Hippocampal formation (tissue), 2 donors: ENCODE measurements around the gene TSHZ1.

Experiments used
- DNase-seq, 2 donors: peaks; one replicate each; lab custom pipeline; 2025; lab: John Stamatoyannopoulos, UW

The TSHZ1 gene

DNA sequence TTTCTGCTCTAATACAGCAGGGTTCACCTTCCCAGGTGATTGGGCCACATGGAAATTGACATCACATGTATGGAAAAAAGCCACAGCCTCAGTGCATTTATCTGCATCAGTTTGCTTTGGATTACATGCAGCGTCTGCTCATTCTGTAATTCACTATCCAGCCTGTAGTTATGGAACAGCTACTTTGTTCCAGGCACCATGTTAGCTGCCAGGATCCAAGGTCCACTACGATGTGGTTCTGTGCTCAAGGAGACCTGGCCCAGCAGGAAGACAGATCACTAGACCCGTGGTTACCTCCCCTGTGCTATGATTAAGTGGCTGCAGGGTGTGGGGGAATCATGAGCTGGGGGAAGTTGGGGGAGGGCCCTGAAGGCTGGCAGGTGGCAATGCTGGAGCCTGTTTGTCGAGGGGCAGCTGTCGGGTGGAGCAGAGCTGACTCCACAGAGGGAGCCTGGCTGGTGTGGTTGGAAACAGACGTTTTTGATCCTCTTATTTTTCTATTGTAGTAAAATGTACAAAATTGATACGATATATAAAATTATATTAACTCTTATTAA lies 58.6 kb downstream of the TSHZ1 start:
- no peak for DNase-seq

DNA sequence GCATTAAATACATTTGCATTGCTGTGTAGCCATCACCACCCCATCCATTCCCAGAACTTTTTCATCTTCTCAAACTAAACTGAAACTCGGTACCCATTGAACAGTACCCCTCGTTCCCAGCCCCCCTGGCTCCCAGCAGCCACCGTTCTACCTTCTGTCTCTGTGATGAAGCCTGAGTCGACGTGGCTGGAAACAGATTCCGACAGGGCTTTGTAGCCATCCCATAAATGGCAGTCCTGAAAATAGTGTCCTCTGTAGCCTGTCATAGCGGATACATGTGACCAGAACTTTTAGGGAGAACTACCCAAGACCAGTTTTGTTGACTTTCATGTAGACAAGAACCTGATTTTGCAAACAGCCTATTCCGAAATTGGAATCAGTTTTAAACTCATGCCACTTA lies 59.1 kb downstream of the TSHZ1 start:
- DNase-seq = no peak

- no peak for DNase-seq
These were observed 61.4 kb downstream of the TSHZ1 start for GRCh38 chr18:75271952-75272351.

DNA sequence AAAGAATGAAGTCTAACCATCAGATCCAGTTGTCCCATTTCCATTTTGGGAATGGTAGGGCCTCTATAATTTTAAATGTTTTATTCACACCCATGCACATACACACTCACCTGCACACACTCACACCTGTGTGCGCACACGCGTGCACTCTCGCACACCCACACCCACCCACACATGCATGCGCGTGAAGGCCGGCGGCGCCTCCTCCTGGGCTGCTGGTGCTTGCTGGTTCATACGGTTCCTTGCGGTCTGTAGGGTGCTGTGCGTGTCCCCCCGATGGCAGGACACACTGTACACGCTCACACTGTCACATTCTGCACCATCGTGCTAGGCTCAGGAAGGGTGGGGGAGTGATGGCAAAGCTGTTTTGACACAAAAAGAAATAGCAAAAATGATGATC lies 63.2 kb downstream of the TSHZ1 start:
- no peak for DNase-seq

GRCh38 chr18:75275226-75275625 lies 64.6 kb downstream of the TSHZ1 start:
- no peak for DNase-seq

GRCh38 chr18:75276818-75277609 lies 66.4 kb downstream of the TSHZ1 start:
- DNase-seq = no peak

DNA sequence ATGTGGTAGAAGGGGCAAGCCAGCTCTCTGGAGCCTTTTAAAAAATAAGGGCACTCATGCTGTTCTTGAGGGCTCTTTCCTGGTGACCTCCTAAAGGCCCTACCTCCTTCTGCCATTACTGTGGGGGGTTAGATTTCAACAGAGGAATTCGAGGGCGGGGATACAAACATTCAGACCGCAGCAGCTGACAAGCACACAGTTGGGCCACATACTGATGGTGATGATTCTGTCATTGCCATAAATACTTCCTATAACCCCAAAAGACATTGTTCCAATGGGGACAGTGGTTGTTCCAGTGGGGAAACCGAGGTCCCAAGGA lies 67.0 kb downstream of the TSHZ1 start:
- DNase-seq = no peak

DNA sequence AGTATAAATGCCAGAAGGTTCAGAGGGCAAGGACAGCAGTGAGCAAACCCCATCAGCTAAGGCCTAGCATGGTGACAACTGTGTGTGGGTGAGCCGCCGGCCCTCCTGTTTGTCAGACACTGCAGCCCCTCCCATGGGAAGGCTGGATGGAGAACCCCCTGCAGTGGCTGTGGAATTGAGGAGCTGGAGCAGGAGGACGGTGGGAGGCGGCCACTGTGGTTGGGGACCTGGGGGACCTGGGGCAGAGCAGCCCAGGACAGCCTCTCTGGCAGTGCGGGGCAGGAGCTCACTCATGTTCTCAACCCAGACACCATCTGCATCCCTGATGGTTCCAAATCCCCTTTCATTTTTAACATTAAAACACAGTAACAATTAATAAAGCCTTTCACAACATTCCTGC lies 68.8 kb downstream of the TSHZ1 start:
- DNase-seq = no peak

GRCh38 chr18:75280427-75281280 lies 70.1 kb downstream of the TSHZ1 start:
- DNase-seq = no peak

GRCh38 chr18:75282746-75283145 lies 72.1 kb downstream of the TSHZ1 start:
- DNase-seq = no peak

GRCh38 chr18:75283731-75284130 lies 73.1 kb downstream of the TSHZ1 start:
- DNase-seq = no peak

DNA sequence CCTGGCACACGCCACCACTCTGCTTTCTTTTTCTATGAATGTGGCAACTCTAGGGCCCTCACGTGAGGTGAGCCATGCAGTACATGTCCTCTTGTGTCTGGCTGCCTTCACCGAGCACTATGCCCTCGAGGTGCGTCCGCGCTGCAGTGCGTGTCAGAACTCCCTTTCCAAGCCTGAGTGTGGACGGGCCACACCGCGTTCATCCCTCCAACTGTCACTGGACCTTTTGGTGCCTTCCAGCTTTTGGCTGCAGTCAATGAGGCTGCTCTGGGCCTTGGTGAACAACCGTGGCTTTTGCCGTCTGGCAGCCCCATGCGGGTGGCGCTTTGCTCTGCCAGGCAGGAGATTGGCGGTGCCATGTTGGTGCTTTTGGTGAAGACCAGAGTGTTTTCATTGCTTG lies 74.0 kb downstream of the TSHZ1 start:
- no peak for DNase-seq

- no peak for DNase-seq
These were observed 75.3 kb downstream of the TSHZ1 start for GRCh38 chr18:75285876-75286275.

GRCh38 chr18:75287006-75287405 lies 76.4 kb downstream of the TSHZ1 start:
- no peak for DNase-seq

DNA sequence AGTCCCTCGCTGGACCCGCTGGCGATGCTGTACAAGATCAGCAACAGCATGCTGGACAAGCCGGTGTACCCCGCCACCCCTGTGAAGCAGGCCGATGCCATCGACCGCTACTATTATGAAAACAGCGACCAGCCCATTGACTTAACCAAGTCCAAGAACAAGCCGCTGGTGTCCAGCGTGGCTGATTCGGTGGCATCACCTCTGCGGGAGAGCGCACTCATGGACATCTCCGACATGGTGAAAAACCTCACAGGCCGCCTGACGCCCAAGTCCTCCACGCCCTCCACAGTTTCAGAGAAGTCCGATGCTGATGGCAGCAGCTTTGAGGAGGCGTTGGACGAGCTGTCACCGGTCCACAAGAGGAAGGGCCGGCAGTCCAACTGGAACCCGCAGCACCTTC lies 77.1 kb downstream of the TSHZ1 start:
- no peak for DNase-seq

- no peak for DNase-seq
These were observed 79.2 kb downstream of the TSHZ1 start for GRCh38 chr18:75289761-75290160.

DNA sequence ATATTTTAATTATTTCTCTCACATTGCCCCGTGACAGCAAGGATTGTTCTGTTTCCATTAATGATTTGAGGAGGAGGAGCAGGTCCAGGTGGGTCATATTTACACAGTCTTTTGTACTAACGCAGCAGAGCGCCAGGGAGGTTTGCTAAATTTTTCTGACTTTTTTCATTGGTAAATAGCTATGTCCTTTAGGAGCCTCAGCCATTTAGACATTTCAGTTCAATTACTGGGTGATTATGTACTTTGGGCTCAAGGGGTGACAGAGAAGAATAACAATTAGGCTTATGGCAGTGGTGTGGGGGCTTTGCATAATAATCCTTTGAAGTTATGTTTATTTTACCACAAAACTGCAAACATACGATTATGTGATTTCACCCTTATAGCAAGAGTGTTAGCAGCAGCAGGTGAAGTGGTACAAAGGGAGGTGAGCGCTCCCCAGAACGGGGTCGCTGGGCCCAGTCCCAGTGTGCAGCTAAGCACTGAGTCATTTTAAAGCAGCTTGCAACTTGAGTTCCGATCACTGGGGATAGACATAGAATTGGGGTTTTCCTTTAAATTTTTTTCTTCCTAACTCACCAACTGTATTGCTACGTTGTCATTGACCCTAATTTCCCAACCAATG lies 80.3 kb downstream of the TSHZ1 start:
- no peak for DNase-seq

- no peak for DNase-seq
These were observed 80.9 kb downstream of the TSHZ1 start for GRCh38 chr18:75291460-75291859.

DNA sequence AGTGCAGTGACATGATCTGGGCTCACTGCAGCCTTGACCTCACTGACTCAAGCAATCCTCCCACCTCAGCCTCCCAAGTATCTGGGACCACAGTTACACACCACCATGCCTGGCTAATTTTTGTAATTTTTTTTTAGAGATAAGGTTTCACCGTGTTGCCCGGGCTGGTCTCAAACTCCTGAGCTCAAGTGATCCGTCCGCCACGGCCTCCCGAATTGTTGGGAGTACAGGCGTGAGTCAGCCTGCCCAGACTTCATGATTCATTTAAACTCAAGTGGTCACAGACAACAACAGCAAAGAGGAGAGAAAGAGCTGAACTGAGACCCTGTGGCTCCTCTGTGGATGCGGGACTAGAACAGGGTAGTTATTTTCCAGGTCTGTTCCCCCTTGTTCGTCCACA lies 83.0 kb downstream of the TSHZ1 start:
- DNase-seq = no peak

DNA sequence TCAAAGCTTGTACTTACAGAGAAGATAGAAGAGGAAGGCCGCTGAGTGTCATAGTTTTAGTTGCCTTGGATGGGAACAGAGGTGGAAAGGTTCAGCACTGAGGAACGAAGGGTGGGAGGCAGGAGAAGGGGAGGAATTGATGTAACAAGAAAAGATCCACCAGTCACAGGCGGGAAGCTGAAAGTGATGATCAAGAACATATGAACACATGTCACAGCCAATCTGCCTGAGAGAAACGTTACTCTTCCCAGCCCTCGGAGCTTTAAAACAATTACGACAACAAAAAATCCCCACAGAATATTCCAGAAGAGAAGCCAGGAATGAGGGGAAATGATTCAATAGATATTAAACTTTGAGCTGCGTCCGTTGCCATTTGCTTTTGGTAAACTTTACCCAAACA lies 87.1 kb downstream of the TSHZ1 start:
- DNase-seq = no peak

GRCh38 chr18:75304678-75305557 lies 94.3 kb downstream of the TSHZ1 start:
- DNase-seq = no peak

DNA sequence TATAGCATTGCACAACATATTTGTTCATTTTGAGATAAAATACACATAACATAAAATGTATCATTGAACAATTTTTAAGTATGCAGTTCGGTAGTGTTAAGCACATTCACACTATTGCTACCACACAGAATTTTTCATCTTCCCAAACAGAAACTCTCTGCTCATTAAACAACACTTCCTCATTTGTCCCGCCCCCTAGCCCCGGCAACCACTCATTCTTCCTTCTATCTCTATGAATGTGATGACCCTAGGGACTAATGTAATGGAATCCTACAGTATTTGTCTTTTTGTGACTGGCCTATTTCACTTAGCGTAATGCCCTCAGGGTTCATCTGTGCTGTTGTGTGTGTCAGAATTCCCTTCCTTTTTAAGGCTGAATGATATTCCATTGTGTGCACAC lies 95.4 kb downstream of the TSHZ1 start:
- DNase-seq = no peak
